ENCODE results near the gene LTA. TPM values are rescaled to one million over a fixed set of nuclear protein-coding genes. Genes with fewer than 3 reads are reported as not detected.
A peak's percentile ranks its signal among the peaks of the same experiment; 100 is the strongest.

LTA gene
- total RNA-seq, 1 experiment from 2014 or later, result not detected

DNA sequence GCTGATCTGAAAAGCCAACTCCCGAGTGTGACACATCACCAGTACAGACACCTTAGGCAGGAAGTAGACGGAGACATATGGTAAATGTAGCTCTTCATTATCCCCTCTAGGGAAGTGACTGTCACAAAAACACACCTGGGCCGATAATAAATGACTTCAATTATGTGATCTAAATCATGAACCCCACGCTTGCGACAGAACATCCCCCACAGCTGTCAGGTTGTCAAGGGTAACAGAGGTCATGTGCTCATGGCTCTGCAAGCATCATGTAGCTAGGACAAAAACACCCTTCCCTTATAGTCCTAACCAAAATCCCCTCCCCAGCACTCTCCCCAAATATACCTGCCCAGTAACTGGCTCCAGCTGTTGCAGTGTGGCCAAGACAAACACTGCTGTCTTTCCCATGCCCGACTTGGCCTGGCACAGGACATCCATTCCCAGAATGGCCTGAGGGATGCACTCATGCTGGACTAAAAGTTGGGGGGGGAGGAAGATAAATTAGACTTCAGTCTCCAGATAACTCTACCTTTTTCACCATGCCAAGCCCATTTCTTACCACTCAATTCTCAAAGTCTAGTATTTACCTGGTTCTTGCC, 33.2 kb upstream of the LTA start:
- H3K27ac ChIP-seq (ENCODE audit: insufficient read length, low read depth, low read length), result no peak overlapping the region
- no peak for DNase-seq
- no peak overlapping the region for H4K5ac ChIP-seq (ENCODE audit: insufficient read length, low read depth, low read length)
- H2BK120ac ChIP-seq (ENCODE audit: low read depth, low read length, poor library complexity, severe bottlenecking), result no peak overlapping the region
- TF ChIP-seq, protein P1, sequence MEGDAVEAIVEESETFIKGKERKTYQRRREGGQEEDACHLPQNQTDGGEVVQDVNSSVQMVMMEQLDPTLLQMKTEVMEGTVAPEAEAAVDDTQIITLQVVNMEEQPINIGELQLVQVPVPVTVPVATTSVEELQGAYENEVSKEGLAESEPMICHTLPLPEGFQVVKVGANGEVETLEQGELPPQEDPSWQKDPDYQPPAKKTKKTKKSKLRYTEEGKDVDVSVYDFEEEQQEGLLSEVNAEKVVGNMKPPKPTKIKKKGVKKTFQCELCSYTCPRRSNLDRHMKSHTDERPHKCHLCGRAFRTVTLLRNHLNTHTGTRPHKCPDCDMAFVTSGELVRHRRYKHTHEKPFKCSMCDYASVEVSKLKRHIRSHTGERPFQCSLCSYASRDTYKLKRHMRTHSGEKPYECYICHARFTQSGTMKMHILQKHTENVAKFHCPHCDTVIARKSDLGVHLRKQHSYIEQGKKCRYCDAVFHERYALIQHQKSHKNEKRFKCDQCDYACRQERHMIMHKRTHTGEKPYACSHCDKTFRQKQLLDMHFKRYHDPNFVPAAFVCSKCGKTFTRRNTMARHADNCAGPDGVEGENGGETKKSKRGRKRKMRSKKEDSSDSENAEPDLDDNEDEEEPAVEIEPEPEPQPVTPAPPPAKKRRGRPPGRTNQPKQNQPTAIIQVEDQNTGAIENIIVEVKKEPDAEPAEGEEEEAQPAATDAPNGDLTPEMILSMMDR (conservative IDR thresholded peaks at IDR 0.05), result no peak
- no peak overlapping the region for H3K18ac ChIP-seq (ENCODE audit: insufficient read length, low read depth, low read length)
- H3K23me2 ChIP-seq (ENCODE audit: insufficient read length, low read depth, low read length, poor library complexity, severe bottlenecking), result peaks cover 5% of the 10 kb centered on the region
- peaks cover 31% of the 10 kb centered on the region for H3K79me2 ChIP-seq (ENCODE audit: insufficient read depth, low read length)
- no peak overlapping the region for H2AK5ac ChIP-seq (ENCODE audit: insufficient read length, low read length)
- H3K56ac ChIP-seq (ENCODE audit: insufficient read length, low read depth, low read length), result no peak overlapping the region
- no peak overlapping the region for H2BK5ac ChIP-seq (ENCODE audit: insufficient read length, low read length)
- H3K14ac ChIP-seq (ENCODE audit: insufficient read depth, low read length), result no peak overlapping the region
- peak overlapping the region; percentile 59 for H3K4me2 ChIP-seq (ENCODE audit: insufficient read depth, insufficient read length, low read length)
- no peaks in the 10 kb centered on the region; a peak in 1 of 5 replicates for H3K9me3 Mint-ChIP-seq
- no peak overlapping the region for H2AFZ ChIP-seq (ENCODE audit: low read length)
- H3K4me3 Mint-ChIP-seq, result peak overlapping the region; percentile 98 to 99
- no peak overlapping the region for H3T11ph ChIP-seq (ENCODE audit: low read length)
- H3K36me3 Mint-ChIP-seq (ENCODE audit: insufficient read depth in 1 of 3, low read depth in 3 of 3), result peaks cover 68 to 76% (median 76%) of the 10 kb centered on the region in 3 experiments
- H2BK20ac ChIP-seq (ENCODE audit: low read depth, low read length, poor library complexity, severe bottlenecking), result no peak overlapping the region
- H3K4me1 Mint-ChIP-seq, result peaks cover 33 to 35% of the 10 kb centered on the region in 2 experiments
- H2BK15ac ChIP-seq (ENCODE audit: low read depth, low read length), result no peak overlapping the region
- H3K27me3 Mint-ChIP-seq (ENCODE audit: low read depth), result no peaks in the 10 kb centered on the region
- no peaks in the 10 kb centered on the region for H3K9me3 ChIP-seq (ENCODE audit: control insufficient read depth, low read depth, low read length)
- WGBS (ENCODE audit: extremely low coverage, insufficient read length, low lambda C conversion rate), result no CpG with 5 or more reads among the region's 6 CpGs
- peak overlapping the region in 1 of 3 experiments; percentile 94; a peak in 4 of 7 replicates for H3K27ac Mint-ChIP-seq
- no peak overlapping the region for H3K9ac ChIP-seq (ENCODE audit: extremely low read depth, insufficient read length, low read length)
- no peak overlapping the region for H3K23ac ChIP-seq (ENCODE audit: insufficient read length, low read depth, low read length)
- no peak overlapping the region for H2BK12ac ChIP-seq (ENCODE audit: insufficient read length, low read depth, low read length)
- no peaks in the 10 kb centered on the region for H3K27me3 ChIP-seq (ENCODE audit: insufficient read depth, low read length)
- H3K79me1 ChIP-seq (ENCODE audit: insufficient read depth, low read depth, low read length, poor library complexity, severe bottlenecking), result peaks cover 15% of the 10 kb centered on the region
- H4K20me1 ChIP-seq (ENCODE audit: control insufficient read depth, insufficient read depth, insufficient read length), result peaks cover 2% of the 10 kb centered on the region
- no peak overlapping the region for H4K8ac ChIP-seq (replicated peaks; ENCODE audit: insufficient read length, low read depth, low read length)
- no peak overlapping the region for H3K4ac ChIP-seq (ENCODE audit: low read depth, low read length)
- peaks cover 2% of the 10 kb centered on the region; the same call in 1 of the 2 replicates for H3K4me1 ChIP-seq (ENCODE audit: insufficient read depth, low read length)
- H4K91ac ChIP-seq (ENCODE audit: insufficient read length, low read depth, low read length), result no peak overlapping the region

All from H9 (cell line).